ENCODE results near the gene WNK2.
"Not testable (repeated sequence)": the region's sequence is repeated elsewhere in the genome, so short reads cannot be mapped to it uniquely, and the experiment has no call there.

WNK2 gene

GRCh38 chr9:93247892-93248291 lies 64.0 kb downstream of the WNK2 start:
- H3K27me3 ChIP-seq (ENCODE audit: control insufficient read depth, insufficient read depth, low read length): no peaks in the 10 kb centered on the region
- H3K4me1 ChIP-seq (ENCODE audit: control insufficient read depth, insufficient read depth, low read length): peaks cover under 1% of the 10 kb centered on the region; the same call in 1 of the 2 replicates
- DNase-seq (ENCODE audit: low read depth, low spot score): no peak
- WGBS (ENCODE audit: insufficient coverage, insufficient read length): no CpG with 5 or more reads among the region's 9 CpGs
- H3K36me3 ChIP-seq (ENCODE audit: control insufficient read depth, insufficient read depth, low read length): no peaks in the 10 kb centered on the region; the same call in 1 of the 2 replicates
- no peak overlapping the region for H3K27ac ChIP-seq (ENCODE audit: low read length)
- no peak overlapping the region for H3K4me3 ChIP-seq (ENCODE audit: low read length)
- H3K9me3 ChIP-seq (ENCODE audit: control insufficient read depth, insufficient read depth, low read length): no peaks in the 10 kb centered on the region

- Histone ChIP-seq H3K4me1 (ENCODE audit: control insufficient read depth, insufficient read depth, low read length) (no peaks in the 10 kb centered on the region; the same call in 1 of the 2 replicates), H3K27ac (ENCODE audit: low read length) (no peak overlapping the region), H3K4me3 (ENCODE audit: low read length) (no peak overlapping the region), H3K9me3 (ENCODE audit: control insufficient read depth, insufficient read depth, low read length) (no peaks in the 10 kb centered on the region), H3K36me3 (ENCODE audit: control insufficient read depth, insufficient read depth, low read length) (no peaks in the 10 kb centered on the region; the same call in 1 of the 2 replicates), H3K27me3 (ENCODE audit: control insufficient read depth, insufficient read depth, low read length) (no peaks in the 10 kb centered on the region)
- DNase-seq (ENCODE audit: low read depth, low spot score): no peak
- WGBS (ENCODE audit: insufficient coverage, insufficient read length): no CpG with 5 or more reads among the region's 3 CpGs
Observed at GRCh38 chr9:93248386-93249040, 64.6 kb downstream of the WNK2 start.

DNA sequence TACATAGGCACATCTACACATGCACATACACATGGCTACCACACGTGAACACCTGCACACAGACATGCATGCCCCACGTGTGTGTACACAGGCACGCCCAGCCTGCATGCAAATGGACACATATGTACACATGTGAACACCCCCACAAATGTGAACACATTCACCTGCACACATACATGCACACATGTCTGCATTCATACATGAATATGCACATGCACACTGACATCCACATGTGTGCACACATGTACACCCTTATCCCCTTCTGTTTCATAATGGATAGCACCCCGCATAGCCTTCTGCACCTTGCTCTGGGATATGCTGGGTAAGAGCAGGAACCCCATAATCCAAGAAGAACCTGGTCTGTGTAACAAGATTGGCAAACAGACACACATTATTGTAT lies 66.2 kb downstream of the WNK2 start:
- no peaks in the 10 kb centered on the region; the same call in 1 of the 2 replicates for H3K4me1 ChIP-seq (ENCODE audit: control insufficient read depth, insufficient read depth, low read length)
- WGBS (ENCODE audit: insufficient coverage, insufficient read length): no CpG with 5 or more reads among the region's 4 CpGs

GRCh38 chr9:93251309-93251708 lies 67.4 kb downstream of the WNK2 start:
- DNase-seq (ENCODE audit: low read depth, low spot score); H3K27ac ChIP-seq (ENCODE audit: low read length); H3K4me3 ChIP-seq (ENCODE audit: low read length); H3K36me3 ChIP-seq (ENCODE audit: control insufficient read depth, insufficient read depth, low read length); H3K27me3 ChIP-seq (ENCODE audit: control insufficient read depth, insufficient read depth, low read length); H3K9me3 ChIP-seq (ENCODE audit: control insufficient read depth, insufficient read depth, low read length); H3K4me1 ChIP-seq (ENCODE audit: control insufficient read depth, insufficient read depth, low read length): not testable (repeated sequence)
- no CpG with 5 or more reads among the region's 8 CpGs for WGBS (ENCODE audit: insufficient coverage, insufficient read length)

More for the DNA sequence above, 66.2 kb downstream of the WNK2 start:
- Histone ChIP-seq H3K4me3 (ENCODE audit: low read length) (no peak overlapping the region), H3K36me3 (ENCODE audit: control insufficient read depth, insufficient read depth, low read length) (no peaks in the 10 kb centered on the region; the same call in 1 of the 2 replicates), H3K9me3 (ENCODE audit: control insufficient read depth, insufficient read depth, low read length) (no peaks in the 10 kb centered on the region), H3K27ac (ENCODE audit: low read length) (no peak overlapping the region), H3K27me3 (ENCODE audit: control insufficient read depth, insufficient read depth, low read length) (no peaks in the 10 kb centered on the region)
- no peak for DNase-seq (ENCODE audit: low read depth, low spot score)

DNA sequence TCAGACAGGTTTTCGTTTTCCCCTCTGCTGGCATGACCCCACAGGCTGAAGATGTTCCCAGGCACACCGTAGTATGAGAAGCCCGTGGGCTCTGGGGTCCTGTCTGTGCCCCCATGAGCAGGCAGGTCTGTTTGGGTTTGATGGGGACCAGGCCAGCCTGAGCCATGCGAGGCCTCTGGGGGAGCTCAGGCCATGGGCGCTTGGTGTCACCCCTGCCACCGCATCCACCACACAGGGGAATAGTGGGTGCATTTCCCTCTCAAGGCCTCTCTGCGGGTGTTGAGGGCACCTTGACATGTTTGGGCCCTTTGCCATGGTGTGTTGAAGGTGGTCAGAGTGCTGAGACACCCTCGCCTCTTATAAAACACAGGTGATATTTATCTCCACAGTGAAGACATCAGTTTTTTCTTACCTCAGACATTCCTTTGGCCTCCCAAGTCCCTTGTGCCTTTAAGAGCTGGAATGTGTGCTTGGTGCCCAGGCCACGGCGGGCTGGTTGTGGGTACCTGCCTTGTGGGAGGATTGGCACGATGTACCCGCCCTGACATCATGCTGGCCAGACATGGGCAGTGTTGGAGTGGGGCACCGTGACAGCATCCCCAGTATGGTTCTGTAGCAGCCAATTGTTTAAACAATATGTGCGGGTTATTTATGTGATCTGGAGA lies 68.3 kb downstream of the WNK2 start:
- H3K9me3 ChIP-seq (ENCODE audit: control insufficient read depth, insufficient read depth, low read length): no peaks in the 10 kb centered on the region
- no peaks in the 10 kb centered on the region for H3K27me3 ChIP-seq (ENCODE audit: control insufficient read depth, insufficient read depth, low read length)
- H3K4me1 ChIP-seq (ENCODE audit: control insufficient read depth, insufficient read depth, low read length): no peaks in the 10 kb centered on the region; the same call in 1 of the 2 replicates
- no peak overlapping the region for H3K27ac ChIP-seq (ENCODE audit: low read length)
- H3K4me3 ChIP-seq (ENCODE audit: low read length): no peak overlapping the region
- no peaks in the 10 kb centered on the region; the same call in 1 of the 2 replicates for H3K36me3 ChIP-seq (ENCODE audit: control insufficient read depth, insufficient read depth, low read length)
- DNase-seq (ENCODE audit: low read depth, low spot score): no peak
- no CpG with 5 or more reads among the region's 14 CpGs for WGBS (ENCODE audit: insufficient coverage, insufficient read length)

DNA sequence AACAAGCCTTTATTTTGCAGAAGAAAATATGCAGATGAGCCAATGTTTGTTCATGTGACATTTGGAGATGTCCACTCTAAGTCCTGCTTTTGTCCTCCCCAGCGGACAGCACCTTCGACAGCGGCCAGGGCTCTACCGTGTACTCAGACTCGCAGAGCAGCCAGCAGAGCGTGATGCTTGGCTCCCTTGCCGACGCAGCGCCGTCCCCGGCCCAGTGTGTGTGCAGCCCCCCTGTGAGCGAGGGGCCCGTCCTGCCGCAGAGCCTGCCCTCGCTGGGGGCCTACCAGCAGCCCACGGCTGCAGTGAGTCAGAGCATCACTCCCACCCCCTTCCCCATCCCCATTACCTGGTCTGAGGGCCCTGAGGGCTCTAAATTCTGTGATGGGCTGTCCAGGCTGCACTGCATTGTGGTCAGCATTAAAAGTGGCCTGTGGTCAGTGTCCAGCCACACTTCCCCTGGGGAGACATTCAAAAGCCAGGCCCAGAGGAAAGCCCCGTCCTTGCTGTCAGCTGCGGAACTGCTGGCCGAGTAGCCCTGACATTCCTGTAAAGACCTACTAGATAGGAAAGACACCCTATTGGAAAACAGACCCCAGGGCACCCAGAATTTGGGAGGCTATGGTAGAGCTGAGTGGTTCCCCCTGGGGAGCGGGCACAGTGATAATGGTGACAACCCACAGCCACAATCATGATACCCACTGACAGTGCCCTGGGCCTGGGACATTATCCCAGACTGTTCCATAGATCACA lies 69.0 kb downstream of the WNK2 start:
- no peak for DNase-seq (ENCODE audit: low read depth, low spot score)
- H3K9me3 ChIP-seq (ENCODE audit: control insufficient read depth, insufficient read depth, low read length): no peaks in the 10 kb centered on the region
- H3K4me1 ChIP-seq (ENCODE audit: control insufficient read depth, insufficient read depth, low read length): no peaks in the 10 kb centered on the region
- no peaks in the 10 kb centered on the region; the same call in 1 of the 2 replicates for H3K36me3 ChIP-seq (ENCODE audit: control insufficient read depth, insufficient read depth, low read length)
- H3K27ac ChIP-seq (ENCODE audit: low read length): no peak overlapping the region
- WGBS (ENCODE audit: insufficient coverage, insufficient read length): no CpG with 5 or more reads among the region's 20 CpGs
- no peaks in the 10 kb centered on the region for H3K27me3 ChIP-seq (ENCODE audit: control insufficient read depth, insufficient read depth, low read length)
- no peak overlapping the region for H3K4me3 ChIP-seq (ENCODE audit: low read length)

DNA sequence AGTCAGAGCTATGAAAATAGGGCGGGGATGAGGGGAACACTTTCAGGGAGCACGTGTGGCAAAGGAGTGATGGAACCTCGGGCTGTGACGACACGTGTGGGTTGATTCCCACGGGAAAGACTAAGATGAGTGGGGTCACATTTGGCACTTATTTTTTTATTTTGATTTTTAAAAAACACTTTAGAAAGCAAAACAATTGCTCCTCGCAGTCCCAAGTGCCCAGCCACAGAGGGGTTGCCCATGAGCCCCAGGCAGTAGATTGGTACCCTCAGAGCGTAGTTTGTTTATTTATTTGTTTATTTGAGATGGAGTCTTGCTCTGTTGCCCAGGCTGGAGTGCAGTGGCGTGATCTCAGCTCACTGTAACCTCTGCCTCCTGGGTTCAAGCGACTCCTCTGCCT lies 69.7 kb downstream of the WNK2 start:
- H3K27me3 ChIP-seq (ENCODE audit: control insufficient read depth, insufficient read depth, low read length): no peaks in the 10 kb centered on the region
- no peak overlapping the region for H3K27ac ChIP-seq (ENCODE audit: low read length)
- H3K4me3 ChIP-seq (ENCODE audit: low read length): no peak overlapping the region
- H3K9me3 ChIP-seq (ENCODE audit: control insufficient read depth, insufficient read depth, low read length): no peaks in the 10 kb centered on the region
- WGBS (ENCODE audit: insufficient coverage, insufficient read length): no CpG with 5 or more reads among the region's 10 CpGs
- DNase-seq (ENCODE audit: low read depth, low spot score): no peak
- H3K4me1 ChIP-seq (ENCODE audit: control insufficient read depth, insufficient read depth, low read length): no peaks in the 10 kb centered on the region
- no peaks in the 10 kb centered on the region; the same call in 1 of the 2 replicates for H3K36me3 ChIP-seq (ENCODE audit: control insufficient read depth, insufficient read depth, low read length)

GRCh38 chr9:93254061-93254481 lies 70.1 kb downstream of the WNK2 start:
- Histone ChIP-seq H3K9me3 (ENCODE audit: control insufficient read depth, insufficient read depth, low read length) (no peaks in the 10 kb centered on the region), H3K4me1 (ENCODE audit: control insufficient read depth, insufficient read depth, low read length) (no peaks in the 10 kb centered on the region), H3K27me3 (ENCODE audit: control insufficient read depth, insufficient read depth, low read length) (no peaks in the 10 kb centered on the region), H3K27ac (ENCODE audit: low read length) (no peak overlapping the region), H3K36me3 (ENCODE audit: control insufficient read depth, insufficient read depth, low read length) (no peaks in the 10 kb centered on the region; the same call in 1 of the 2 replicates), H3K4me3 (ENCODE audit: low read length) (no peak overlapping the region)
- no CpG with 5 or more reads among the region's 14 CpGs for WGBS (ENCODE audit: insufficient coverage, insufficient read length)
- no peak for DNase-seq (ENCODE audit: low read depth, low spot score)

- H3K27me3 ChIP-seq (ENCODE audit: control insufficient read depth, insufficient read depth, low read length): no peaks in the 10 kb centered on the region
- H3K9me3 ChIP-seq (ENCODE audit: control insufficient read depth, insufficient read depth, low read length): no peaks in the 10 kb centered on the region
- no peak for DNase-seq (ENCODE audit: low read depth, low spot score)
- H3K27ac ChIP-seq (ENCODE audit: low read length): no peak overlapping the region
- no CpG with 5 or more reads among the region's 7 CpGs for WGBS (ENCODE audit: insufficient coverage, insufficient read length)
- H3K4me1 ChIP-seq (ENCODE audit: control insufficient read depth, insufficient read depth, low read length): no peaks in the 10 kb centered on the region
- H3K36me3 ChIP-seq (ENCODE audit: control insufficient read depth, insufficient read depth, low read length): no peaks in the 10 kb centered on the region; the same call in 1 of the 2 replicates
- H3K4me3 ChIP-seq (ENCODE audit: low read length): no peak overlapping the region
Observed at GRCh38 chr9:93254806-93255493, 71.0 kb downstream of the WNK2 start.

GRCh38 chr9:93255494-93255867 lies 71.5 kb downstream of the WNK2 start:
- no peaks in the 10 kb centered on the region for H3K27me3 ChIP-seq (ENCODE audit: control insufficient read depth, insufficient read depth, low read length)
- H3K27ac ChIP-seq (ENCODE audit: low read length): no peak overlapping the region
- WGBS (ENCODE audit: insufficient coverage, insufficient read length): no CpG with 5 or more reads among the region's 7 CpGs
- DNase-seq (ENCODE audit: low read depth, low spot score): no peak
- no peaks in the 10 kb centered on the region for H3K4me1 ChIP-seq (ENCODE audit: control insufficient read depth, insufficient read depth, low read length)
- no peaks in the 10 kb centered on the region; the same call in 1 of the 2 replicates for H3K36me3 ChIP-seq (ENCODE audit: control insufficient read depth, insufficient read depth, low read length)
- no peaks in the 10 kb centered on the region for H3K9me3 ChIP-seq (ENCODE audit: control insufficient read depth, insufficient read depth, low read length)
- H3K4me3 ChIP-seq (ENCODE audit: low read length): no peak overlapping the region

All from iPS DF 6.9 (cell line).